Testis (tissue), 3 donors: ENCODE measurements around the gene DLG1. TPM values are rescaled to one million over a fixed set of nuclear protein-coding genes. Genes with fewer than 3 reads are reported as not detected.

Experiments
- DNase-seq: peaks from one replicate; pipeline ENCODE4 v3.0.0-alpha.2; 2019
- H3K27ac ChIP-seq, 2 donors: fragments of 200-600 bp; sonication (generic); one replicate each; pipeline ENCODE4 v1.5.1; 2019
- H3K27me3 ChIP-seq: fragments of 200-600 bp; sonication (generic); one replicate; pipeline ENCODE4 v1.5.1; 2019
- H3K36me3 ChIP-seq: fragments of 200-600 bp; sonication (generic); one replicate; pipeline ENCODE4 v1.5.1; 2017; ENCODE audit warnings: low read depth; ENCODE audit errors: missing control alignments
- H3K4me1 ChIP-seq: fragments of 200-600 bp; sonication (generic); one replicate; pipeline ENCODE4 v1.5.1; 2019
- H3K4me3 ChIP-seq, 2 donors: fragments of 200-600 bp; sonication (generic); one replicate each; pipeline ENCODE4 v1.5.1; 2017 to 2019
- H3K9me3 ChIP-seq: fragments of 200-600 bp; sonication (generic); one replicate; pipeline ENCODE4 v1.5.1; 2017
- POLR2A ChIP-seq: fragments of 450-650 bp; IDR thresholded peaks from one replicate; pipeline ENCODE4 v1.6.1; 2017; ENCODE audit warnings: antibody characterized with exemption, mild to moderate bottlenecking, moderate library complexity
- WGBS, 2 donors: methylation state at CpG; one replicate each; pipeline ENCODE4 v1.1.5; 2018; 5-methylcytosine and 5-hydroxymethylcytosine counted together
- intact Hi-C: fragments of 100-400 bp; cut with DNase I; formaldehyde crosslinking; loops from one replicate; pipeline ENCODE4 v1.15.1; 2023; ENCODE audit warnings: low total_unique reads
- polyA plus RNA-seq: library from polyadenylated mRNA; stranded (reverse); fragments of 350-450 nt; fragmentation: Illumina TruSeq; extraction: RNeasy Lipid Tissue Mini Kit (QIAGEN cat#74804); gene quantifications from one replicate; pipeline ENCODE4 v1.2.3, GENCODE V29; 2014; ENCODE audit warnings: low read depth, low replicate concordance; ENCODE audit not compliant: insufficient read depth
- total RNA-seq, 2 donors: library from RNA; depleted of rRNA; stranded (reverse); fragments of >200 nt; gene quantifications; one replicate each; pipeline ENCODE4 v1.2.3, GENCODE V29; 2016
- TF ChIP-seq, protein P1 (sequence below), 3 experiments: fragments of 450-650 bp in 2 of 3; fragments of 200-600 bp in 1 of 3; sonication (generic) in 1 of 3; IDR thresholded peaks; one replicate each; pipeline ENCODE4 v1.5.1; 2016 to 2019; ENCODE audit warnings: antibody characterized with exemption in 3 of 3, mild to moderate bottlenecking in 2 of 3, moderate library complexity in 1 of 3

DLG1 gene
- total and polyA plus RNA-seq, 3 donors from 2014 or later = 37.4 to 99.4 (median 99.3) TPM

DNA sequence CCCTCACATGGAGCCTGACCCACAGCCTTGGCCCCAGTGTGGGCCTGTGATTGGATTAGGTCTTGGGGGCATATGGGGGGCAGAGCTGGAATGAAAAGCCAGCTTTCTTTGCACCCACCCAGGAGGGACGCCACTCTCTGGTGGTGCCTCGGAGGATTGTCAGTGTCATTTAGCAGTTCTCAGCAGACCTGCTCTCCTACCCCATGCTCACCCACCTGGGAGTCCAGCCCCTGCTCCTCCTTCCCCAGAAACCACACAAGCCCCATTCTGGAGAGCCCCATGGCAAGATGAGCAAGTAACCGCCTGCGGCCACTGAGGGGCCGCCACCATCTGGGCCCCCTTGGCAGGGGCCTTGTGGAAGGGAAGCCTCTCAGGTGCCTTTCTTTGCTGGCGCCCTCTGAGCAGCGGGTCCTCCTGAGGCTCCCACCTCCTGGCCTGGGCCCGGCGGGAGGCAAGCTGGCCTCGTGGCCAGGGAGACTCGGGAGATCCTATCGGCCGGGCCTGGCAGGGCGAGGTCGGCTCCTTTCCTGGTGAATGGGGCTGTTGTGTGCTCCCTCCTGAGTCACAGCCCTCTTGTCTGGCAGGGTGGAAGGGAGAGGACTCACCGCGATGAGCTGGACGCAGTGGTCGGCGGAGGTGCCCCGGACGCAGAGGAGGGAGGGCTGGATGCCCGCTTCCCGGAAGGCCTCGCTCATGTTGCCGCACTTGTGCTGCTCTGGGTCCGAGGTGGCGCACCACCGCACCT is 271.1 kb downstream of the DLG1 start:
- Histone ChIP-seq H3K9me3 (no peaks in the 10 kb centered on the region), H3K36me3 (no peaks in the 10 kb centered on the region), H3K4me1 (peaks cover 9% of the 10 kb centered on the region), H3K4me3 (no peak overlapping the region), H3K27me3 (no peaks in the 10 kb centered on the region), H3K27ac (no peak overlapping the region)
- no peak for DNase-seq
- WGBS, 2 donors = 87 to 93% methylated on average over 8 to 29 of the region's 29 CpGs
- TF ChIP-seq POLR2A = no peak
- TF ChIP-seq, protein P1, sequence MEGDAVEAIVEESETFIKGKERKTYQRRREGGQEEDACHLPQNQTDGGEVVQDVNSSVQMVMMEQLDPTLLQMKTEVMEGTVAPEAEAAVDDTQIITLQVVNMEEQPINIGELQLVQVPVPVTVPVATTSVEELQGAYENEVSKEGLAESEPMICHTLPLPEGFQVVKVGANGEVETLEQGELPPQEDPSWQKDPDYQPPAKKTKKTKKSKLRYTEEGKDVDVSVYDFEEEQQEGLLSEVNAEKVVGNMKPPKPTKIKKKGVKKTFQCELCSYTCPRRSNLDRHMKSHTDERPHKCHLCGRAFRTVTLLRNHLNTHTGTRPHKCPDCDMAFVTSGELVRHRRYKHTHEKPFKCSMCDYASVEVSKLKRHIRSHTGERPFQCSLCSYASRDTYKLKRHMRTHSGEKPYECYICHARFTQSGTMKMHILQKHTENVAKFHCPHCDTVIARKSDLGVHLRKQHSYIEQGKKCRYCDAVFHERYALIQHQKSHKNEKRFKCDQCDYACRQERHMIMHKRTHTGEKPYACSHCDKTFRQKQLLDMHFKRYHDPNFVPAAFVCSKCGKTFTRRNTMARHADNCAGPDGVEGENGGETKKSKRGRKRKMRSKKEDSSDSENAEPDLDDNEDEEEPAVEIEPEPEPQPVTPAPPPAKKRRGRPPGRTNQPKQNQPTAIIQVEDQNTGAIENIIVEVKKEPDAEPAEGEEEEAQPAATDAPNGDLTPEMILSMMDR (IDR thresholded peaks at IDR 0.05) = no peak
- intact Hi-C loops = no loop called here

DNA sequence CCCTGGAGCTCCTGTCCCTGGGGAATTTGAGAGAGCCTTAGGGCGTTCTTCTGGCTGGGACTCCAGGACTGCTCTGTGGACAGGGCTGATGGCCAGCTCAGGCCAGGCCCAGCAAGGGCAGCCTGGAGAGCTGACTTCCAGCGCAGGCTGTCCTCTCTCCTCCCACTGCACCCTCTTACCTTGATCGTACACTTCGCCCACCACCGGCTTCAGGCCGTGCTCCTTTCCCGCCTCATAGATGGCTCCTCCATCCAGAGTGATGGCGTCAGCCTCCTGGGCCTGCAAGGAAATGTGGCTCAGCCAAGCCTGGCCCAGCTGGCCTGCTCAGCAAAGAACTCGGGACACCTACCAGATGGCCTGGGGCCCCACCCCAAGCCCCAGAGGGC is 271.9 kb downstream of the DLG1 start:
- Histone ChIP-seq H3K9me3 (no peaks in the 10 kb centered on the region), H3K4me3 (no peak overlapping the region), H3K27me3 (no peaks in the 10 kb centered on the region), H3K27ac (no peak overlapping the region), H3K4me1 (peaks cover 9% of the 10 kb centered on the region), H3K36me3 (no peaks in the 10 kb centered on the region)
- TF ChIP-seq, protein P1 (IDR thresholded peaks at IDR 0.05) = no peak
- no peak for TF ChIP-seq POLR2A
- intact Hi-C loops = no loop called here
- 86 to 98% methylated on average over 5 to 9 of the region's 9 CpGs for WGBS, 2 donors
- no peak for DNase-seq

DNA sequence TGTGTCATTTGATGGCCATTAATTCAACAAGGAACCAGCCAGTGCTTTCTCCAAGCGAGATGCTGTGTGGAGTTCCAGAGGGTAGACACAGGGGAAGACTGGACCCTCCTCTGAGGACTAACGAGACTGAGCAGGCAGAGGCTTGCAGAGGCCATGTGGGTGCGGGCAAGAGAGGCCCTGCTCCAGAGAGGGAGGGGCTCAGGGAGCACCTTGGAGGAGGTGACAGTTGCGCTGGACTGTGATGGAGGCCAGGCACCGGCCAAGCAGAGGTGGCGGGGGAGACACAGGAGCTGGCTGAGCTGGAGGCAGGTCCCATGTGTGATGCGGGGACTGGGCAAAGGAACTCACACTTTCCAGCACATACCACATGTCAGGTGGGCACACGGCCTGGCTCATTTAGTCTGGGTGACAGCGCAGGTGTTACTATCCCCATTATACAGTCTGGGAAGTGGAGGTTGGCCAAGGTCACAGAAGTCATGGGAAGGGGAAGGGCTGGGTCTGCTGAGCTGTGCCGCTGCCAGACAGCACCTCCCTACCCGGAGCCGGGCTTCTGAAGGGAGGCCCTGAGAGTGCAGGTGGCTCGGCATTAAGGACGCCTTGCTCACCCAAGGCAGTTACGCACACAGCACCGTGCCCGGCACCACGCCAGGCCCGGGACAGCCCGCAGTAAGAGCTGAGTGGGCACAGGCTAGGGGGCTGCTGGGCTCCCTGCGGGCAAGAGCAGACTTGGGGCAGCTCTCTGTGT is 272.5 kb downstream of the DLG1 start:
- peaks cover 9% of the 10 kb centered on the region for H3K4me1 ChIP-seq
- H3K9me3 ChIP-seq = no peaks in the 10 kb centered on the region
- no peak overlapping the region for H3K4me3 ChIP-seq
- H3K27ac ChIP-seq = no peak overlapping the region
- DNase-seq = no peak
- intact Hi-C loops = no loop called here
- TF ChIP-seq POLR2A = no peak
- TF ChIP-seq, protein P1 (IDR thresholded peaks at IDR 0.05) = no peak
- 92 to 94% methylated on average over 7 to 20 of the region's 21 CpGs for WGBS, 2 donors
- no peaks in the 10 kb centered on the region for H3K27me3 ChIP-seq
- no peaks in the 10 kb centered on the region for H3K36me3 ChIP-seq

DNA sequence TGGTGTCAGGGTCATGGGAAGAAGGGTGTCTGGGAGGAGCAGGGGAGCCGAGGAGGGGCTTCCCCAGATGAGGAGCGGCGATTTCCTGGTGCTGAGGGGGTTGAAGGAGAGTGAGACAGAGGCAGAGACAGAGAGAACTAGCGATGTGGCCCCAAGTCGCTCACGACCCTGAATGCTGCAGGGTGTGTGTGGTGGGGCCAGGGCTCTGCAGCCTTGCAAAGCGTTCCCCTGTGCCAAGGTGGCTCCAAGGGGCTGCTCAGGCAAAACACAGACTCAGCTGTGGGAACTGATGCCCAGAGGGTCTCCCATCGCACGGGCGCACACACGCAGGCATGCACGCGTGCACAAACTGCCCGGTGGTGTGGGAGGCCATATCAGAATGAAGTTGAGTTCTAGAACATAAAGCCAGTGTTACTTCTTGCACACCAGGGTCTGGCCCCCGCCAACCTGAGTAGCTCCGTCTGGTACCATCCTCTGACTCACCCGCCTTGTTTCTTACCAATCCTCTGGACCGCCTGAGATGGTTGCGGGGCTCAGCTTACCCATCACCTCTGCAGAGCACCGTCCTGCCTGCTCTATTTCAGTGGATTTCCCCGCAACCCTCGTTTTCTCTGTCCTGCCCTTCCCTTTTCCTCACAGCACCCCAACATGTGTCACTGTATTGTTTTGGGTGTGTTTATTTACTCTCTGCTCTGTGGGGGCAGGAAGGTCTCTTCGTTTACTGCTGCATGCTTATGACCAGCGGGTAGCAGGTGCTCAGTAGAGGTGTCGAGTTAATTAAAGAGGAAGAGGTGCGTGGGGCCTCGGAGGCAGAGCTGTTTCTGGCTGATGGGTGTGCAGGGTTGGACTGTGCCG is 273.3 kb downstream of the DLG1 start:
- no peaks in the 10 kb centered on the region for H3K27me3 ChIP-seq
- no peak overlapping the region for H3K4me3 ChIP-seq
- no peaks in the 10 kb centered on the region for H3K9me3 ChIP-seq
- no peak for DNase-seq
- peaks cover 9% of the 10 kb centered on the region for H3K4me1 ChIP-seq
- no peaks in the 10 kb centered on the region for H3K36me3 ChIP-seq
- 94 to 95% methylated on average over 27 to 28 of the region's 28 CpGs for WGBS, 2 donors
- H3K27ac ChIP-seq = no peak overlapping the region
- intact Hi-C loops = no loop called here
- TF ChIP-seq POLR2A = no peak
- TF ChIP-seq, protein P1 (IDR thresholded peaks at IDR 0.05) = no peak
